ENCODE results near the gene GPR55.

- TF ChIP-seq CTCF (IDR thresholded peaks at IDR 0.05; ENCODE audit: insufficient read depth, low read length) (no peak), POLR2AphosphoS5 (IDR thresholded peaks at IDR 0.05; ENCODE audit: low read depth) (no peak), SPI1 (IDR thresholded peaks at IDR 0.05; ENCODE audit: borderline replicate concordance, low read depth) (no peak)
These were observed 36.1 kb downstream of the GPR55 start for GRCh38 chr2:230888824-230889400.

Data from HL-60 (cell line).